NCI-H446 (cell line): Measurements from ENCODE around the gene SELENOS.
"Not testable (repeated sequence)": the region's sequence is repeated elsewhere in the genome, so short reads cannot be mapped to it uniquely, and the experiment has no call there.

ENCODE experiments used
- DNase-seq, 2 experiments: peaks; one replicate each; lab custom pipeline; 2025; lab: John Stamatoyannopoulos, UW

The SELENOS gene

GRCh38 chr15:101309436-101310160, 32.3 kb upstream of the SELENOS start:
- no peak for DNase-seq

- DNase-seq, result no peak
These were observed 31.5 kb upstream of the SELENOS start for GRCh38 chr15:101308604-101309435.

- no peak for DNase-seq
These were observed 30.8 kb upstream of the SELENOS start for GRCh38 chr15:101307897-101308603.

GRCh38 chr15:101307048-101307896, 30.0 kb upstream of the SELENOS start:
- DNase-seq, result no peak

GRCh38 chr15:101306341-101307047, 29.2 kb upstream of the SELENOS start:
- no peak for DNase-seq

DNA sequence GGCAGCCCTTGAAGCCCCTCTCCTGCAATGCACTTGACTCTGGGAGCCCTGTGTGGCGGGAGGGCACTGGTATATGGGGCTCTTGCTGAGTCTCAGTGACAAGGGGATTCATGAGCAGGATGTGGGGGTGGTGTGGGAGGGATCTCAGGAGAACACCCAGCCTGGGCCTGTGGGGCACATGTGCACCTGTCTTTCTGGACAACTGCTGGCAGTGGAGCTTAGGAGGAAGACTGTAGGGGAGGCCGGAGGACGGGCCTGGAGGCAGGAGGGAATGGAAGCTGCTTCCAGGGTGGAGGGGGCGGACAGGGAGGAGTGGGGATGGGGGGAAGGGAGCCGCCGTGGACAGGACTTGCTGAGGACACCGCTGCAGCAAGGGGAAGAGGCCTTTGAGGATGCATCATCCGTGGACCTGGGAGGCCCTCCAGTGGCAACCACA, 28.6 kb upstream of the SELENOS start:
- DNase-seq, result no peak

DNA sequence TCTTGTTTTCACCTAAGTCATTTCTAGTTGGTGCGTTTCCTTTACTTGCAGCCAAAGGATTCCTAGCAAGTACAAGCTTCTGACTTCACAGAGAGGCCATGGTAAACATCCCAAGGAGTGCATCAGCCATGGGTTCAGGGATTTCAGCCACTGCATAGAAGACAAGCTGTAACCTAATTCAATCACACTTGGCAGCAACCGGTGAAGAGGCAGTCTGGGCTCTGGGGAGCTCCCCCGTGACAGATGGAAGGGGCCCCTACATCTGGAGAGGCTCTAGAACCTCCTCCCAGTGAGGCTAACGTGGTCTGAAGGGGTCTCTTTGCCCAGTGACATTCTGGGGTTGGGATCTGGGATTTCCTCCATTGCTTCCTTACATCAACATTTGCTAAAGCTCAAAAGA, 26.1 kb upstream of the SELENOS start:
- DNase-seq, result no peak

DNA sequence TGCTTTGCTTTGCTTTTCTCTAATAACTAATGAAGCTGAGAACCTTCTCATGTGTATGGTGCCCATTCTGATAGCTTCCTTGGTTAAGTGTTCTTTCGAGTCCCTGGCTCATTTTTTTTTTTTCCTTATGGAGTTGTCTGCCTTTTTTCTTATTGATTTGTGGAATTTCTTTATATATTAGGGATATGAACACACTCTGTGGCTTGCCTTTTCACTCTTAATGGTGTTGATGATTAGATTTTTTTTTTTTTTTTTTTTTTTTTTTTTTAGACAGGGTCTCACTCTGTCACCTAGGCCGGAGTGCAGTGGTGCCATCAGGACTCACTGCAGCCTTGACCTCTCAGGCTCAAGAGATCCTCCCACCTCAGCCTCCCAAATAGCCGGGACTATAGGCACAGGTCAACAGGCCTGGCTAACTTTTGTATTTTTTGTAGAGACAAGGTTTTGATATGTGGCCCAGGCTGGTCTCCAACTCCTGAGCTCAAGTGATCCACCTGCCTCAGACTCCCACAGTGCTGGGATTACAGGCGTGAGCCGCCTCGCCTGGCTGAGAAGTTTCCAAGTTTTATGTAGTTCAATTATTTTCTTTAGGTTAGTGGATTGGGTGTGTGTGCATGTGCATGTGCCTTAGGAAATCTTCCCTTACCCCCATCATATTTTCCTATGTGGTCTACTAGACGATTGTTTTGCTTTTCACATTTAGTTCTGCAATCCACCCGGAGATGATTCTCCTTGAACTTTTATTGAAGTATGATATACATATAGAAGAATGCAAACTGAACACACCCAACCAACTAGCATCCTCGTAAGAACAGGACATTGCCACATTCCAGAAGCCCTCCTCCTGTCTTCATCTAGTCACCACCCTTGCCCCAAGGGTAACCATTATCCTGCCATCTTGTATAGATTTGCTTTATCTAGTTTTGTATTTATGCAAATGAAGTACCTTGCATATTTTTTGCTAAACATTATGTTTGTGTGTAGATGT, 19.4 kb upstream of the SELENOS start:
- DNase-seq, result no peak

GRCh38 chr15:101295607-101296161, 18.4 kb upstream of the SELENOS start:
- DNase-seq, result no peak

DNA sequence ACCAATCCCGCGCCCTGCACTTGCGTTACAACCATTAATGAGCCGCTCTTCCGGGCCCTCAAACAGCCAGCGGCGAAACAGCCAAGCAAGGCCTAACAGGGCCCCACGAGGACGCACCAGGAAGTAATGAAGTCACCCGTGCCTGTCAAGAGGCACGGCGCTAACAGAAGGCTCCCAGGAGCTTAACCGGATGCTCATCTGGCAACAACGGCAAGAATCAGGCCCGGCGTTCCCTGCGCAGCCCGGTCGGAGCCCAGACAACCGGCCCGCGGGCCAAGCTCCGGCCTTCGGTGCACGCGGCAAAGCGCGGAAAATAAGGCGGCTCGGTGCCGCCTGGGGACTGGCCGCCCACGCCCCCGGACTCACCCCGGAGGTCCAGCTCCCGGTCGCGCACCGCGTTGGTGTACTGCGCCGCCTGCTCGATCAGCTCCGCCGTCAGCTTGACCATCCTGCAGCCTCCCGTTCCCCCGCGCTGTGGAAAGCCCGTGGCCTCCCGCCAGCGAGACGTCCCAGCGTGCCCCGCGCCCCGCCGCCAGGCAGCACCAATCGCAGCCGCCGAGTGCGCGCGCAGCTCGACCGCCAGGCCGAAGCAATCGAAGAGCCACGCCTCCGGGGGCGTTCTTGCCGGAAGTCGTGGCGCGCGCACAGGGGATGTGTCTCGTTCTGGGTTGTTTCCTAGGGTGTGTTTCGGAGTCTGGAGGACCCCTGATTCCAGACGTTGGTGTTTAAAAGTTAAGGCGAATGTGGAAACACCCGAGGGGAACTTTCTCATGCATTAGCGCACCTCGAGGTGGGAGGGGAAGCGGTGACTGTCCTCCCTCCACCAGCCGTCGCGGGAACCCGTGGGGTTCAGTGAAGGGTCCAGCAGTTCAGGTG, 17.7 kb upstream of the SELENOS start, which contains the start of gene SNRPA1:
Gene SNRPA1 (minus strand): TSS at position 518 of the 876 bp plus-strand sequence. CDS start 70 bp downstream, at position 448.
- DNase-seq, result peak; percentile 80 to 94

DNA sequence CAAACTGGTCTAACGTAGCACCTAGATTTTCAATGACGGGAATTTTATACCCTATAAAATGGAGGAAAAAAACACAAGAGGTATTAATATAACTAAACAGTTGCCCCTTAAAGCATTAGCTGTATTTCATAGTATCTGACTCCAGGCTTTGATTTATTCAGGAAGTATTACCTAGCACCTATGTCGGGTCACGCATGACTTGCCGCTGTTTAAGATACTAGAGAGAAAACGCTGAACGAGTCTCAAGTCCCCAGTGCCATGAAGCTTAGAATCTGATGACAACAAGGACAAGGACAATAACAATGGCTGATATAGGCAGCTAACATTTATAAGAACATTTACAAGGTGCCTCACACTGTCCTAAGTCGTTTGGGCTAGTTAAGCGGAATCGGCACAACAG, 15.8 kb upstream of the SELENOS start:
- no peak for DNase-seq

DNA sequence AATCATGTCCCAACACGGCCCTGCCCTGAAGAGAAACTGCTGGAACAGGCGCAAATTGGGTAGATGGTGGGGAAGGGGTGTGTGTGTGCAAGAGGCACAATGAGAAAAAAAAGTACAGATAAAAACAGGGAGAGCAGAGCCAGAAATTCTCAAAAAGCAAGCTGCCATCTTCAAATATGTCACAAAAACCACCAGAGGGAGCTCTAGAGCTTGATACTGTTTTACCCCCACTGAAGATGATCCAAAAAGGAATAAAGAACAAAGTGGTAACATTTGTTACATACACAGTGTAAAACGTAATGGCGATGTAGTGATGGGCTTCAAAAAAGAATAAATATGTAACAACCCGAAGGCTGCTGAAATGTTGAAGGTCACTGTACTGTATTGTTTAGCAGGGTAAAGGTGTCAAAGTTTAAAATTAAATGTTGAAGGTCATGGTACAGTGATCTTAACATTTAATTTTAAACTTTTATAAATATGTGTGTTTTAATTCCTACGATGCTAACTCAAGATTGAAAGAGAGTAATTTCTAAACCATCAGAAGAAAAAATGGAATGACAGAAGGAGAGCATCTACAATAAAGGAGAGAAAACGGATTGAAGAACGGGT, 11.7 kb upstream of the SELENOS start:
- peak in 1 of 2 experiments; percentile 43 for DNase-seq

DNA sequence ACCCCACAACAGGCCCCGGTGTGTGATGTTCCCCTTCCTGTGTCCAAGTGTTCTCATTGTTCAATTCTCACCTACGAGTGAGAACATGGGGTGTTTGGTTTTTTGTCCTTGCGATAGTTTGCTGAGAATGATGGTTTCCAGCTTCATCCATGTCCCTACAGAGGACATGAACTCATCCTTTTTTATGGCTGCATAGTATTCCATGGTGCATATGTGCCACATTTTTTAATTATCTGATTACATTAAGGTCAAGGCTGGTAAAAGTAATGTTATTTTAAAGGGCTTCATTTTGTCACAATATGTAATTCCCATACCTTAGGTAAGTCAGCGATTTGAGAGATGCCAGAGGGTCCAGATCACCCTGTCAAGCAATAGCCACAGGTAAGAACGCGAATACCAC, 10.1 kb upstream of the SELENOS start:
- not testable (repeated sequence) for DNase-seq

DNA sequence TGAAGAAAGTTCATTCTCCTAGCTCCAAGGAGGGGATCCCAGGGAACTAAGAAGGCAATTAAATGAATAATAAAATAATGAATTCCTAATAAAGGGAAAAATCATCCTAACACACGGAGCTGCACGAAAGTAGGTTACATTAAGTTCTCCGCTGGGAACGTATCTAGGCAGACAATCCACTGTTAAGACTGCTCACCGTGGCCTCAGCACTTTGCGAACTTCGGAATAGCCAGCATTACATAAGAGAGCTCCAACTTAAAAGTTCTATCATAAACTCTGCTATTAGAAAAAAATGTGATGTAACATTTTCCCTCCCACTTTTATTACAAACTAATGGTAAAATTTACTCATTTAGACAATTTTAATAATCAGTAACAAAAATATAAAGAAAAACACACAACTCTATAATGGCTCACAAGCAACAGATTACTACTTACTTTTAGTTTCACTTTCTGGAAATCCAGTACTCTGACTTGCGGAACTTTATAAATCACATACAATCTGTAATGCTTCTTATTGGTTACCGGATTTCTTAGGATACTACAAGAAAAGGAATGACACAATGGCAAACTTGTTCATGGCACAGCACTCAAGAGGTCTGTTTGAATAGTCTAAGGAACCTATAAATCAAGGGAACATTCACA, 9.3 kb upstream of the SELENOS start:
- DNase-seq, result no peak

GRCh38 chr15:101283931-101284330, 6.6 kb upstream of the SELENOS start:
- no peak for DNase-seq

GRCh38 chr15:101280007-101280406, 2.7 kb upstream of the SELENOS start:
- no peak for DNase-seq

DNA sequence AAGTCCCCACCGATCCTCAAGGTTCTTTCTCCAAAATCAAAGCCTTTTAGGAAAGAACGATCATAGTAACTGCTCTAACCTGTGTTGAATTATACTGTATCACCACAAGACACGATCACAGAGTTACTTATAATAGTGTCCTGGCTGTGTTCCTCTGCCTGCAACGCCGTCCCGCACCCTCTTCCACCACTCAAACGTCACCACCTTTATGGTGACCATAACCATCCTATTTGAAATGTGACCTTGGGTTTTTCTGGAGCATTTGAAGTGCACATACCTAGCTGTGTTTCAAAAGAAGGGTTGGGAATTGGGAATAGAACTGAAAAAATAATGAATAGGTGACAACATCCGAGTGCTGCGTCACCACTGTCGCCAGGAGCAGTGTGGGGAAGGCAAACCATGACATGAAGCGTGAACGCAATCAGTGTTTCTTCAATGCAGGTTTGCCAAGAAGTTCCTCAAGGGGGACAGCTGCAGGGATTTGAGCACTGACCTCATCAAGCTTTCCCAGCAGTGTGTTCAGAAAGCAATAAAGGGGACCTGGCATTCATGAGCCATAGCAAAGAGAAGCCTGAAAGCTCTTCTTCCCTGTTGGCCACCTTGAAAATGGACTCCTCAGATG, 769 bp upstream of the SELENOS start:
- no peak for DNase-seq
